B cell (primary cell): ENCODE measurements around the gene TLNRD1. TPM values are rescaled to one million over a fixed set of nuclear protein-coding genes. Genes with fewer than 3 reads are reported as not detected.

ENCODE experiments used
- ATAC-seq: fragments of 200-7000 bp; cut with Tn5 transposase; one replicate; pipeline ENCODE4 v1.10.0; 2021; ENCODE audit warnings: low read depth, mild to moderate bottlenecking, moderate number of reproducible peaks, moderate library complexity
- CTCF ChIA-PET: fragments of 350-600 bp; sonication (Branson Sonifier 250); formaldehyde crosslinking; loops from one replicate; lab custom pipeline; 2021; ENCODE audit warnings: antibody characterized with exemption, inconsistent platforms; lab: Charles Lee
- POLR2A ChIA-PET: fragments of 350-600 bp; sonication (Branson Sonifier 250); formaldehyde crosslinking; loops from one replicate; lab custom pipeline; 2021; ENCODE audit warnings: antibody characterized with exemption; lab: Charles Lee
- DNase-seq: peaks from one replicate; pipeline ENCODE4 v3.0.0; 2013
- H2AFZ ChIP-seq: 2 replicates; pipeline ENCODE4 v1.6.1; 2012; ENCODE audit warnings: mild to moderate bottlenecking, low read depth, low read length; ENCODE audit not compliant: insufficient read depth, poor library complexity, severe bottlenecking
- H3K27ac ChIP-seq, 2 donors: 1 replicate in 1 of 2; 2 replicates in 1 of 2; pipeline ENCODE4 v1.5.1; 2012 to 2013; ENCODE audit warnings: low read length in 2 of 2, mild to moderate bottlenecking in 2 of 2, moderate library complexity in 1 of 2
- H3K27me3 ChIP-seq, 4 experiments: fragments of 200-600 bp in 1 of 4; sonication (generic) in 1 of 4; replicated peaks in 1 of 4; 1 replicate in 2 of 4; 2 replicates in 2 of 4; pipeline versions ENCODE4 v1.6.1 to v1.7.0; 2013 to 2016; ENCODE audit warnings: low read length in 3 of 4, mild to moderate bottlenecking in 2 of 4, mixed read lengths in 1 of 4, moderate library complexity in 1 of 4; ENCODE audit not compliant: insufficient read depth in 4 of 4, control insufficient read depth in 3 of 4; ENCODE audit errors: control extremely low read depth in 1 of 4
- H3K36me3 ChIP-seq, 2 experiments: replicated peaks in 1 of 2; 1 replicate in 1 of 2; 2 replicates in 1 of 2; pipeline versions ENCODE4 v1.6.1 to v1.7.1; 2013; ENCODE audit warnings: low read length in 1 of 2; ENCODE audit not compliant: insufficient read depth in 2 of 2, control insufficient read depth in 1 of 2; ENCODE audit errors: control extremely low read depth in 1 of 2, extremely low read depth in 1 of 2
- H3K4me1 ChIP-seq, 2 donors: fragments of 200-600 bp in 1 of 2; sonication (generic) in 1 of 2; 1 replicate in 1 of 2; 2 replicates in 1 of 2; pipeline versions ENCODE4 v1.5.1 to v1.6.1; 2013 to 2017; ENCODE audit warnings: low read length in 2 of 2; ENCODE audit not compliant: control insufficient read depth in 2 of 2, insufficient read depth in 2 of 2
- H3K4me2 ChIP-seq: replicated peaks from 2 replicates; pipeline ENCODE3; 2012; ENCODE audit warnings: mild to moderate bottlenecking, low read depth, low read length; ENCODE audit not compliant: poor library complexity, severe bottlenecking
- H3K4me3 ChIP-seq, 5 experiments: fragments of 200-600 bp in 1 of 5; sonication (generic) in 1 of 5; 1 replicate in 3 of 5; 2 replicates in 2 of 5; pipeline versions ENCODE4 v1.5.1 to v1.7.0; 2011 to 2016; ENCODE audit warnings: low read length in 4 of 5, mild to moderate bottlenecking in 4 of 5, low read depth in 2 of 5, control low read depth in 1 of 5, moderate library complexity in 1 of 5; ENCODE audit not compliant: insufficient read depth in 1 of 5; ENCODE audit errors: control extremely low read depth in 1 of 5, extremely low read depth in 1 of 5
- H3K79me2 ChIP-seq: fragments of 200-600 bp; sonication (generic); one replicate; pipeline ENCODE4 v1.6.0; 2016; ENCODE audit warnings: low read length; ENCODE audit not compliant: control insufficient read depth, insufficient read depth
- H3K9ac ChIP-seq: fragments of 200-600 bp; sonication (generic); 2 replicates; pipeline ENCODE4 v1.6.1; 2017; ENCODE audit warnings: mild to moderate bottlenecking, low read length, moderate library complexity
- H3K9me3 ChIP-seq, 3 donors: one replicate each; pipeline versions ENCODE4 v1.6.1 to v1.7.1; 2013; ENCODE audit warnings: low read length in 2 of 3; ENCODE audit not compliant: control insufficient read depth in 2 of 3, insufficient read depth in 1 of 3; ENCODE audit errors: control extremely low read depth in 1 of 3
- H4K20me1 ChIP-seq: 2 replicates; pipeline ENCODE4 v1.6.0; 2012; ENCODE audit warnings: mild to moderate bottlenecking, low read length; ENCODE audit not compliant: insufficient read depth, control insufficient read depth, poor library complexity, severe bottlenecking
- H3K27ac Mint-ChIP-seq: one replicate; pipeline ENCODE4 v1.8.0; 2021; ENCODE audit warnings: mixed read lengths
- H3K27me3 Mint-ChIP-seq: one replicate; pipeline ENCODE4 v1.8.0; 2021; ENCODE audit warnings: mixed read lengths
- H3K4me1 Mint-ChIP-seq: one replicate; pipeline ENCODE4 v1.8.0; 2021; ENCODE audit warnings: mixed read lengths
- H3K4me3 Mint-ChIP-seq: one replicate; pipeline ENCODE4 v1.8.0; 2021; ENCODE audit warnings: mixed read lengths
- H3K9me3 Mint-ChIP-seq: one replicate; pipeline ENCODE4 v1.8.0; 2022; ENCODE audit warnings: mixed read lengths; ENCODE audit not compliant: insufficient read depth
- CTCF ChIP-seq: fragments of 200-600 bp; IDR thresholded peaks from one replicate; pipeline ENCODE4 v1.8.0; 2022; ENCODE audit warnings: antibody characterized with exemption, mild to moderate bottlenecking
- EZH2 ChIP-seq: IDR thresholded peaks from 2 replicates; pipeline ENCODE4 v1.6.1; 2012; ENCODE audit warnings: borderline replicate concordance, low read depth, mild to moderate bottlenecking, moderate library complexity, low read length; ENCODE audit not compliant: insufficient read depth, poor library complexity, severe bottlenecking
- WGBS: methylation state at CpG from one replicate; pipeline ENCODE4 v1.1.5; 2013; ENCODE audit warnings: missing lambda C conversion rate; ENCODE audit not compliant: insufficient coverage; 5-methylcytosine and 5-hydroxymethylcytosine counted together
- intact Hi-C: fragments of 100-400 bp; cut with micrococcal nuclease; formaldehyde crosslinking; loops from one replicate; pipeline ENCODE4 v1.10.0; 2022
- polyA plus RNA-seq: library from polyadenylated mRNA; depleted of rRNA; stranded (reverse); fragments of >200 nt; gene quantifications from 2 replicates; pipeline ENCODE4 v1.2.3, GENCODE V29; 2012
- total RNA-seq, 2 donors: library from RNA; stranded (reverse); fragments of 120-200 nt in 1 of 2; gene quantifications; 1 replicate in 1 of 2; 2 replicates in 1 of 2; pipeline versions ENCODE4 v1.2.3 to v1.2.4, GENCODE V29; 2013 to 2022

Gene TLNRD1
- total and polyA plus RNA-seq, 2 donors (not counting 1 experiment from before 2014, with no cell fraction given), result 11.4 to 26.7 TPM

GRCh38 chr15:81033508-81033907 is 32.8 kb downstream of the TLNRD1 start:
- peaks cover 12% of the 10 kb centered on the region for H3K4me1 Mint-ChIP-seq
- Histone ChIP-seq H3K4me3 (no peak overlapping the region), H3K27me3 (no peaks in the 10 kb centered on the region), H3K36me3 (no peaks in the 10 kb centered on the region), H3K9ac (no peak overlapping the region), H3K9me3 (peaks cover 0 to 1% (median 0%) of the 10 kb centered on the region in 3 donors), H2AFZ (no peak overlapping the region), H3K79me2 (no peaks in the 10 kb centered on the region), H3K27ac (no peak overlapping the region), H3K4me1 (peaks cover 6 to 7% of the 10 kb centered on the region in 2 donors), H4K20me1 (no peaks in the 10 kb centered on the region), H3K4me2 (no peak overlapping the region)
- DNase-seq (no peak), ATAC-seq (no peak)
- TF ChIP-seq EZH2, result no peak
- no peak for TF ChIP-seq CTCF
- POLR2A ChIA-PET, result no interaction called here
- H3K9me3 Mint-ChIP-seq, result peaks cover 2% of the 10 kb centered on the region
- no peak overlapping the region for H3K4me3 Mint-ChIP-seq
- no peak overlapping the region for H3K27ac Mint-ChIP-seq
- intact Hi-C loops, result no loop called here
- CTCF ChIA-PET, result no interaction called here
- peaks cover 3% of the 10 kb centered on the region for H3K27me3 Mint-ChIP-seq
- 100% methylated on average over 1 of the region's 2 CpGs for WGBS

- intact Hi-C loops, result no loop called here
- TF ChIP-seq CTCF (no peak), EZH2 (no peak)
- Mint-ChIP-seq H3K9me3 (no peaks in the 10 kb centered on the region), H3K27ac (no peak overlapping the region), H3K27me3 (no peaks in the 10 kb centered on the region), H3K4me3 (no peak overlapping the region), H3K4me1 (no peaks in the 10 kb centered on the region)
- no peaks in the 10 kb centered on the region for H3K4me1 ChIP-seq
- 97% methylated on average over 4 of the region's 14 CpGs for WGBS
- no peak overlapping the region for H3K4me2 ChIP-seq
- H4K20me1 ChIP-seq, result no peaks in the 10 kb centered on the region
- ChIA-PET CTCF (interaction anchor here (2.0 to 2.1 kb wide), 2 partner anchors 68 to 228 kb away, joined by 5 read pairs; no protein-coding TSS in a partner anchor), POLR2A (no interaction called here)
- H3K9me3 ChIP-seq, result peaks cover 0 to 1% (median 0%) of the 10 kb centered on the region in 3 donors
- H3K4me3 ChIP-seq, result no peak overlapping the region
- ATAC-seq, result no peak
- no peak overlapping the region for H2AFZ ChIP-seq
- H3K9ac ChIP-seq, result no peak overlapping the region
- no peak for DNase-seq
- H3K27ac ChIP-seq, result no peak overlapping the region
- H3K79me2 ChIP-seq, result no peaks in the 10 kb centered on the region
- no peaks in the 10 kb centered on the region for H3K36me3 ChIP-seq
- no peaks in the 10 kb centered on the region for H3K27me3 ChIP-seq
Observed at GRCh38 chr15:81037952-81038743, 37.4 kb downstream of the TLNRD1 start.
